Stimulated activated CD8-positive, alpha-beta memory T cell treated with anti-CD3 and anti-CD28 coated beads, Interleukin-2, amount 100 ng/mL, for 1 hour (primary cell): ENCODE results near the gene PAOX.

Experiments used
- DNase-seq, 2 donors: peaks; one replicate each; pipeline ENCODE4 v3.0.0-alpha.2; 2020; ENCODE audit warnings: low read depth in 2 of 2

Gene PAOX

GRCh38 chr10:133379152-133379800, at the start of gene PAOX:
Gene PAOX (plus strand): TSS chr10:133379262. CDS start chr10:133379317, 55 bp downstream.
- no peak for DNase-seq

DNA sequence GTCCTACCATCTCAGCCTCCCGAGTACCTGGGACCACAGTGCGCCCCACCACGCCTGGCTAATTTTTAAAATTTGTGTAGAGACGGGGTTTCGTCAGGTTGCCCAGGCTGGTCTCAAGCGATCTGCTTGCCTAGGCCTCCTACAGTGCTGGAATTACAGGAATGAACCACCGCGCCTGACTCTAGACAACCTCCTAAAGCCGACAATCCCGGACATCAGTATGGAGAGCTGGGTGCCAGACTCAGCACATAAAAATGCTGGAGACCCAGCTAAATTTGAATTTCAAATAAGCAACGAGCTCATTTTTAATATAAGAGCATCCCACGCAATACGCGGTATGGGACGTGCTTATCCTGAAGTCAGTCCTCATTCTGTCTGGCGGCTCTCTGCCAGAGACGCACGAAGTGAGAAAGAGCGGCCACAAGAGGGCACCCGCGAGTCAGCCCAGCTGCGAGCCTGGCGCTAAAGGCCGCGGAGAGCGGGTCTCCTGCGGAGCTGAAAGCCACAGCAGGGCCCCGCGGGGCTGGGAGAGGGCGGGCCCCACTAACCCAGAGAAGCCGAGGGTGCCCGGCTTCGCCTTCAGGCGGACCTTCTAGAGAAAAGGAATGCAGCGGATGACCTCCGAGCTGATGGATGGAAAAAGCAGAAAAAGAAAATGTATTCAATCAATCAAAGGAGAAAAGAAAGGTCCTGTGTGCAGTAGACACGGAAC, 49.4 kb upstream of the PAOX start:
- DNase-seq, result peak; percentile 76 to 79

DNA sequence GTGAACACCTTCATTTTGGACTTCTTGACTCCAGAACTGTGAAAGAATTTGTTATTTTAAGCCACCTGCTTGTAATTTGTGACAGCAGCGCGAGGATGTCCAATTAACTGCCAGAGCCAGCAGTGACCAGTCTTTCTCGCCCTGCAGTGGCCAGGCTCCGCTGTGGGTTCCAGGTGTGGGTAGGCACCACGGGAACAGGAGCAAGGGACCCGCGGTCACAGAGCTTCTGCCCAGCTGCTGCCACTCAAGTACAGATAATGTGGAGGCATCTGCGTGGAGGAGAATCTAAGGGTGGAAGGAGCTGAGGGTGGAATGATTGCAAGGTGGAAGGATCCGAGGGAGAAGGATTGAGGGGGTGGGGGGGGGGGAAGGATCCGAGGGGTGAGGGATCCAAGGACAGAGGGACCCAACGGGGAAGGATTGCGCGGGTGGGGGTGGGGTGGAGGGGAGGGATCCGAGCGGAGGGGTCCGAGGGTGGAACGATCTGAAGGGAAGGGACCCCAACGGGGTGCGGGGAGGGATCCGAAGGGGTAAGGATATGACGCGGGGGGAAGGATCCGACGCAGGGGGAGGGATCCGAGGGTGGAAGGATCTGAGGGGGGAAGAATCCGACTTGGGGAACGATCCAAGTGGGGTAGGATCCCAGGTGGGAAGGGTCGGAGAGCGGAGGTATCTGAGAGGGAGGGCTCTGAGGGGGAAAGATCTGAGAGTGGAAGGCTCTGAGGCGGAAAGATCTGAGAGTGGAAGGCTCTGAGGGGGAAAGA, 45.9 kb upstream of the PAOX start:
- no peak for DNase-seq

GRCh38 chr10:133334503-133335245, 44.4 kb upstream of the PAOX start:
- DNase-seq, result peak in 1 of 2 donors; percentile 21

GRCh38 chr10:133335246-133336117, 43.6 kb upstream of the PAOX start:
- peak; percentile 66 to 72 for DNase-seq

GRCh38 chr10:133336118-133336576, 42.9 kb upstream of the PAOX start:
- no peak for DNase-seq

- DNase-seq, result peak; percentile 55 to 66
Observed at GRCh38 chr10:133336577-133337369, 42.3 kb upstream of the PAOX start, which contains the start of gene CALY. Gene CALY (minus strand): TSS chr10:133336896. CDS start chr10:133328989, 7,907 bp downstream.

- no peak for DNase-seq
Observed at GRCh38 chr10:133337370-133337725, 41.7 kb upstream of the PAOX start.

DNA sequence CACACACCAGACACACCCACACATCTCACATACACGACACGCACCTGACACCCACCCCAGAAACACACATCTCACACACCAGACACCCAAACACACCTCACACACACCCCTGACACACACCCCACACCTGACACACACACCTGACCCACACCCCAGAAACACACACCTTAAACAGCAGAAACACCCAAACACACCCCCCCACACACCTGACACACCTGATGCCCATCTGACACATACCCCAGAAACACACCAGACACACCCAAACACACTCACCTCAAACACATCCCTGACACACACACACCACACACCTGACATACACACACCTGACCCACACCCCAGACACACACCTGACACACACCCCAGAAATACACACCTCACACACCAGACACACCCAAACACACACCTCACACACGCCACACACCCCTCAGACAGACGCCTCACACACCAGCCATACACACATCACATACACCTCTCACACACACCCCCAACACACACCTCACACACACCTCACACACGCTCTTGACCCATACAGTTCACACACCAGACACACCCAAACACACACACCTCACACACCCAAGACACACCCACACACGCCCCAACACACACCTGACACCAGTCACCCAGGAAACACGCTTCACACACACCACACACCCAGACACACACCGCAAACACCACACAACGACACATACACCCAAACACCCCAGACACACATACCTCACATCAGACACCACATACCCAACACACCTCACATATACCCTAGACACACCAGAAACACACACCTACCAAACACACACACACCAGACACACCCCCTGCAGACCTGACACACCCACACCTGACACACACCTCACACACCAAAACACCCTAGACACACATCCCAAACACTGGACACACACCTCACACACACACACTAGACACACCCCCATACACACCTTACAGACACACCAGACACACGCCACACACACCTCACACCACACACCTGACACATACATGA, 40.7 kb upstream of the PAOX start:
- no peak for DNase-seq

GRCh38 chr10:133339708-133340380, 39.2 kb upstream of the PAOX start:
- DNase-seq, result no peak

GRCh38 chr10:133341983-133342382, 37.1 kb upstream of the PAOX start:
- no peak for DNase-seq

GRCh38 chr10:133342942-133343341, 36.1 kb upstream of the PAOX start:
- DNase-seq, result no peak

- DNase-seq, result no peak
Observed at GRCh38 chr10:133343558-133343957, 35.5 kb upstream of the PAOX start.

DNA sequence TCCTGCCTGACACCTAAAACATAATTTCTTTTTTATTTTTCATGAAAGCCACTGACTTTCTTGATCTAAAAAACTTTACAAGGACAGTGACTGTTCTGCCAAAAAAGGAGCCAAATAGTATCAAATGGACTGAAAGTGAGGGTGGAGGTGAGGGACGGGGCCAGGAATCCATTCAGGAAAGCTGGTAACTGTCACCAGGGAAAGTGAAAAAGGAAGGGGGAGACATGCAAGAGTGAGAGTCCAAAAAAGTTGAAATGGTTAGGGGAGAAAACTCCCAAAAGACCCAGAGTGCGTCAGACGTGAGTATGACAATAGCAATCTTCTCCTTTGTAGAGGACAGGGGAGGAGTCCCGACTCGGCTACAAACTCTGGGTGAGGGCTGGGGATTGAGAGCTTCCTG, 34.8 kb upstream of the PAOX start:
- no peak for DNase-seq

GRCh38 chr10:133346413-133346812, 32.6 kb upstream of the PAOX start:
- DNase-seq, result no peak

GRCh38 chr10:133347710-133348517, 31.1 kb upstream of the PAOX start:
- no peak for DNase-seq

GRCh38 chr10:133349160-133349568, 29.9 kb upstream of the PAOX start:
- no peak for DNase-seq
